HTR-8/SVneo (cell line): ENCODE data around the gene PTH2R.
"Not testable (repeated sequence)": the region's sequence is repeated elsewhere in the genome, so short reads cannot be mapped to it uniquely, and the experiment has no call there.

Experiments
- DNase-seq: peaks from one replicate; pipeline ENCODE4 v3.0.0; 2011; ENCODE audit warnings: low spot score, mixed read lengths; ENCODE audit not compliant: insufficient read length
- FAIRE-seq: peaks from 2 replicates; lab custom pipeline; 2011; peaks lifted over from hg19 to GRCh38; lab: Jason Lieb, UNC

The PTH2R gene

DNA sequence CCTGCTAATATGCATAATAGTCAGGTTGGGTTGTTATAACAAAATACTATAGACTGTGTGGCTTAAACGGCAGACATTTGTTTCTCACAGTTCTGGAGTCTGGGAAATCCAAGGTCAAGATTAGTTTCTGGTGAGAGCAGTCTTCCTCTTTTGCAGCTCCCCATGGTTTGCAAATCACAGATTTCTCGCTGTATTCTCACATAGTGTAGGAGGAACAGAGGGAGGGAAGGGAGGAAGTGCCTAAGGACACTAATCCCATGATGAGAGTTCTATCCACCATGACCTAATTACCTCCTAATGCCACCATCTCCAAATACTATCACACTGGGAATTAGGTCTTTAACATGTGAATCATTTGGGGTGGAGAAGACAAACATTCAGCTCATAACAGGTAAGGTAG lies 20.1 kb upstream of the PTH2R start:
- FAIRE-seq (no peak), DNase-seq (no peak)

DNA sequence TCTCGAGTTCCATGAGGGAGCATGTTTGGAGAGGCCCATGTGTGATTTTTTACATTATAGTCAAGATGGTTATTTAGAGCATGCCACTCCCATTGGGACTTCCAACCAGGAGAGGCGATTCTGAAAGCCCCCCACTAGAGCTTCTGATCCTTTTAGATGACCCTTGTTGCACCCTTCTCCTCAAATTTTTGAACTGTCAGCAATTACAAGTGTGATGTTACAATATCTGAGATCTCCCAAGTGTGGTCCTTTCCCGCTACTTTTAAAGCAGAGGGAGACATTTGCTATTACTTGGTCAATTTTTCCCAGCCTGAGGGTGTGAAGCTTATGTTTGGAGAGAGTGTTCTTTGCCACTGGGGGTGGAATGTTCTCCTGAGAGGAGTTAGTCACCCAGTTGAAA lies 16.7 kb upstream of the PTH2R start:
- DNase-seq, result no peak
- FAIRE-seq, result no peak

- FAIRE-seq (no peak), DNase-seq (no peak)
Measured at GRCh38 chr2:208392300-208392699, 14.3 kb upstream of the PTH2R start.

GRCh38 chr2:208396796-208397195 lies 9.8 kb upstream of the PTH2R start:
- not testable (repeated sequence) for DNase-seq, FAIRE-seq

- FAIRE-seq, result no peak
Measured at GRCh38 chr2:208399201-208399600, 7.4 kb upstream of the PTH2R start.

DNA sequence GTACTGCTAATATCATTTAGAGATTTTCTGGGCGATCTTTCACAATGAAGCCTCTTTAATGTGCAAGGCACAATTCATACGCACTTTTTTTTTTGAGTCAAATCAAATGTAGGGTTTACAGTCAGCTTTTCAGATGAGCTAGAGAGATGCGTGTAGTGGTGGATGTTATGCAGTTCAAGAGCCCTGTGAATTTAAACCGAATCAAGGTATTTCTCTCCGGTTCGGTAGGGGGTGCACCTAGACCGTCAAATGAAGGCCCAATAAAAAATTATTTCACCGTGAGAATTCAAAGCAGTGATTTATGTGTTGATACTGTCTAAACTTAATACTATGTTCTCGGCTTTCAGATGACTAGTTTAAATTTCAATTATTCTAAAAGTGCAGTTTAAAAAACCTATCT lies 1.1 kb downstream of the PTH2R start:
- DNase-seq, result no peak

More at GRCh38 chr2:208399201-208399600, 7.4 kb upstream of the PTH2R start:
- no peak for DNase-seq

GRCh38 chr2:208413931-208414330 lies 7.3 kb downstream of the PTH2R start:
- FAIRE-seq, result no peak
- no peak for DNase-seq

More for the DNA sequence above, 1.1 kb downstream of the PTH2R start:
- no peak for FAIRE-seq

- DNase-seq (no peak), FAIRE-seq (no peak)
Measured at GRCh38 chr2:208415255-208415654, 8.7 kb downstream of the PTH2R start.

DNA sequence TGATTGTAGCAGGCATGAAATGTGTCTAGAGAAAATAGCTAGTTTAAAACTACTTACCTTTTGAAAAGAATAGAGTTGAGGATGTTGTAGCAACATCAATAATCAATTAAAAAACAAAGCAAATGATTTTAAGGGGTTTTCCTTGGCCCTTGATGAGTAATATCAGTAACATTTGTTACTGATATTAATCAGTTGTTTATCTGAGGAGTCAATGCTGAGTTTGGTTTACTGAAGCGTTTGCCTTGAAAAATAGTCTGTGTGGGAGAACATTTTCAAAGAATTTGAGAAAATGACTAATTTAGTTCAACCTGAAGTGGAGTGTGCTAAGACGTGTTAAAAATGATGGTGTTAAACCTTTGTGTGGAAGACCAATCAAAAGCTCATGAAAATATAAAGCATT lies 9.3 kb downstream of the PTH2R start:
- DNase-seq (no peak), FAIRE-seq (no peak)

DNA sequence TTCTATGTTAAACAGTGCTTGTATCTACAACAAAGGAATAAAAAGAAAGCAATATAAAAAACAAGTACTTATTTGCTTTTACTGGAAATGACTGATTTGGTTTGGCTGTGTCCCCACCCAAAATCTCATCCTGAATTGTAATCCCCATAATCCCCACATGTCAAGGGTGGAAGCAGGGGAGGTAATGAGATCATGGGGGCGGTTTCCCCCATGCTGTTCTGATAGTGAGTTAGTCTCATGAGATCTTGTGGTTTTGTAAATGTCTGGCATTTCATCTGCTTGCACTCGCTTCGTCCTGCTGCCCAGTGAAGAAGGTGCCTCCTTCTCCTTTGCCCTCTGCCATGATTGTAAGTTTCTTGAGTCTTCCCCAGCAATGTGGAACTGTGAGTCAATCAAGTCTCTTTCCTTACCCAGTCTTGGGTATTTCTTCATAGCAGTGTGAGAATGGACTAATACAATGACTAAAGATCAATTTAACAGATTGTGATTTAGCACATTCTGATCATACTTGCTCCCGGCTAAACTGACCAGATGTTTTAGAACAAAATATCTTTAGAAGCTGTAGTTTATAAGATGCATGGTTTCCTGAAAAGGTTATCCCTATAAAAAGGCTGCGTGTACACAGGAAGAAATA lies 19.9 kb downstream of the PTH2R start:
- no peak for FAIRE-seq
- no peak for DNase-seq

DNA sequence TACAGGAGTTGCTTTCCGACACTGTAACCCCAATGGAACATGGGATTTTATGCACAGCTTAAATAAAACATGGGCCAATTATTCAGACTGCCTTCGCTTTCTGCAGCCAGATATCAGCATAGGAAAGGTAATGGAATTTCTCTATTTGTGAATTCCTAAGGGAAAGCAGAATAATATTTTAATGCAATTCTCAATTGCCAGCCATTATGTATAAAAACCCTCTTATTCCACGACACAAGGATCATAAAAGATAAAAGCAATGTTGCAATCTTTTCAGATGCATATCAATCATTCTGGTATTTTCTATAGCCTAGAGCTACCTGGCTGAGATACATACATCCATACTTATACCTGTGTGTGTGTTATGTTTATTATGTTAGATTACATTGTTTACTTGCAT lies 31.2 kb downstream of the PTH2R start:
- FAIRE-seq (no peak), DNase-seq (no peak)

DNA sequence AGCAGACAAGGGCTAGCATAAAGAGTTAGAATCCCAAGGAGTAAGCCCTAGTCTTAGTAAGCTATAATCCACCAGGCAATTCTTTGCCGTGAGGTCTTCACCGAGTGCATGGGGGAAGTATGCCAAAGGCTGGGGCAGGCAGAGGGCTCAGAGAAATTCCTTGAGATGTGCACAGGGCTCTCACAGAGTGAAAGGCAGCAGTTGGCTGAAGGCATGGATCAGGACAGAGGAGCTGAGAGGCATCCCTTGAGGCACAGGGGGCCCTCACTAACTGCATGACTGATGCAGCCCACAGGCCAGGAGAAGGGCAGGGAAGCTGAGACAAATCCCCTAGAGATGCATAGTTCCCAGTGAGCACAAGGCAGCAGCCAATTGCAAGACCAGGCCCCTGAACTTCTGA lies 34.1 kb downstream of the PTH2R start:
- no peak for DNase-seq
- no peak for FAIRE-seq

DNA sequence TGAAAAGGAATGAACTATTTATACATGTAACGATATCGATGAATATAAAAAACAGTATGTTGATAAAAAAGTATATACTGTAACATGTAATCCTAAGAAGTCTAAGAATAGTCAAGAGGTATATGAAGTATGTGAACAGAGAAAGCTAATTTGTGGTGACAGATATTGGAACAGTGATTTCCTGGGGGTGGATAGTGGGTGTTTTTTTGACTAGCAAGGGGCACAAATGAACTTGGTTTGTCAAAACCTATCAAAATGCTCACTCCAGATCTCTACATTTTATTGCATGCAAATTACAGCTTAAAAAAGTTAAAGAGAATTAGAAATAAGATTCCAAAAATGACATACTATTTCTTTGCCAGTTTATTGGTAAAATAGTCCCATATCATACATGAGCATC lies 35.4 kb downstream of the PTH2R start:
- DNase-seq (no peak), FAIRE-seq (no peak)

GRCh38 chr2:208447447-208447846 lies 40.9 kb downstream of the PTH2R start:
- not testable (repeated sequence) for DNase-seq

DNA sequence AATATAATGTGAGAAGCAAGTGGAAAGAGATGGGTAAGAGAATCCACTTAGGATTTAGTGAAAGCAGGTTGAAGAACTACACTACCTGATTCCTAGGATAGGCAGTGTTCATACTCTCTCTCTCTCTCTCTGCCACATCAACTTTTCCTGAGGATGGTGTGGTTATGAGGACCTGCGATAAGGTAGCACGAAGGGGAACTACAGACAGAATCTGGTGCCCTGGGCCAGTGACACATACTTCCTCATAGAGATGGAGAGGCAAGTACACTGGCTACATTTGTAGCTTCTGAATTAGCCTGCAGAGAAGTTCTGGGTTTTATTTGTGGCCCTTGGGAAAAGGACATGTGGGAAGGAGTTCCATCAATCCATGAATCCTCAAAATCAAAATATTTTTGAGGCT lies 44.5 kb downstream of the PTH2R start:
- no peak for DNase-seq

More at GRCh38 chr2:208447447-208447846, 40.9 kb downstream of the PTH2R start:
- FAIRE-seq, result not testable (repeated sequence)

GRCh38 chr2:208454861-208455260 lies 48.3 kb downstream of the PTH2R start:
- FAIRE-seq (no peak), DNase-seq (no peak)

More for the DNA sequence above, 44.5 kb downstream of the PTH2R start:
- no peak for FAIRE-seq

DNA sequence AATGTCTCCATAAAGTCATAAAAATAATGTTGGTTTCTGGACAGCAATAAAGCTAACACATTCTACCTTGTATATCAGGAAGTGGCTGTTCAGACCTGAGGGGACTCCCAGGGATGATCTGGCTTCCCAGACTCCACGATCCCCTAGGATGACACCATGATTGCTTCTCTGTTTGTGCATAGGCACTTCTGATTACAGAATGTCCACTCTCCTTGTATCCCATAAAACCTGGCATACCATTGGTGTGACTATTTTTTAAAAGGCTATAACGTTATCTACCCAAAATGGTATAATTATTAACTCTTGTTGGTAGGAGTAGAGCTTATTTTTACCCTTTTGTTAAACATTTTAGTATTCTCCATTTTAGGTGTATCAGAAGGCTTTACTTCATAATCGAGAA lies 57.1 kb downstream of the PTH2R start:
- DNase-seq (no peak), FAIRE-seq (no peak)

DNA sequence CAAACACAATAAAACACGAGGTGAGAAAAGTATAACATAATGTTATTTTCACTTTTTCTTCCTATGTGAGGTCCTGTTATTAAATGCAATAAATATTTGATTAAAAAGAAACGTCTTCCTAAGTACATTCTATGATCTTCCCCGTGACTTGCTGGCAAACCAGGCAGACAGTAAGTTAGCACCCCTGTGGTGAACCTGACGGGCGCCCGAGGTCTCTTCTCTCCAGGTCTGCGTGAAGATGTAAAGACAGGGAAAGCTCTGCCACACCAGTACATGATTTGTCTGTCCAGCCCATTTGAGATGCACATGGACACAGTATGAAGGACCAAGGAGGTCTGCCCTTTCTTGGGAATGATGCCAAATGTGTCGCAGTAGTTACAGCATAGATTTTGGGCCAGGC lies 57.6 kb downstream of the PTH2R start:
- FAIRE-seq, result no peak
- no peak for DNase-seq

DNA sequence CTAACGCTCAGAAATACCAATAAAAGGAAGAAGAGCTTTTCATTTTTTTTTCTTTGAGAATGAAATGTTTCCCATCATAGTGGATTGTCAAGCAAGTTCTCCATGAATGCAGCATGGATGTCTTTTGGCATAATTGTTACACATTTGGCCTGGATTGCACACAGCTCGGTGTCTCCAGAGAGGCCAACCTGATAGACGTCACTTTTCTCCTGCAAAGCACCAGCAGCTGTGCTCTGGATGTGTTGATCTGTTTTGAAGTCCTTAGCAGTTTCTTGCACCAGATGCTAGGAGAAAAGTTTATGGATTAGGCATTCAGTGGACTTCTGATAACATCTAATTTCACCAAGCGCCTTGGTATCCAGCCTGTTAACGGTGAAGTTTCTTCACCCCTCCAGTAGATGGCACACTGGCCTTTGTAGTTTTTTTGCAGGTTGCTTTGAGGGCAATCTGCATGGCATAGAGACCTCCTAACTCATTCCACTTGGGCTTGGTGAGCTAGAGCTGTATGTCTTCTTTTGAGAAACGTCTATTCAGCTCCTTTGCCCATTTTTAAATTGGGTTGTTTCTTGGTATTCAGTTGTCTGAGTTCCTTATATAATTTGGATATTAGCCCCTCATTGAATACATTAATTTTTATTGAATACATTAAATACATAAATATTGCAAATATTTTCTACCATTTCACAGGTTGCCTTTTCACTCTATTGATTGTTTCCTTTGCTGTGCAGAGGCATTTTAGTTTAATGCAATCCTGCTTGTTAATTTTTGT lies 59.7 kb downstream of the PTH2R start:
- no peak for FAIRE-seq
- peak; percentile 12 for DNase-seq

DNA sequence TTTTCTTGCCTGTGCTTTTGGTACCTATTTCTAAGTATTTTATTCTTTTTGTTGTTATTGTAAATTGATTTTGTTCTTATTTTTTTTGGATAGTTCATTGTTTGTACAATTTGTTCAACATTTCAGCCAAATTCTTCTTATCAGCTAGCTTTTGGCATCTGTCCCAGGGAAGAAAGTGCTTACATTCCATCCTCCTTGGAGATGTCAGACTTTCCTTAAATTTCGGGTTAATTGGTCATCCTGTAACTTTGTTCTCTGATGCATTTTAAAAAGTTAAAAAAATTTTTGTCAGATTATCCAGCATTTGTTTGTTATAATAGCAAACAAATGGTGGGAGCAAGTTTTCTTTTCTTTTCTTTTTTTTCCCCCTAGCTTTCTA lies 60.3 kb downstream of the PTH2R start:
- no peak for FAIRE-seq
- no peak for DNase-seq

DNA sequence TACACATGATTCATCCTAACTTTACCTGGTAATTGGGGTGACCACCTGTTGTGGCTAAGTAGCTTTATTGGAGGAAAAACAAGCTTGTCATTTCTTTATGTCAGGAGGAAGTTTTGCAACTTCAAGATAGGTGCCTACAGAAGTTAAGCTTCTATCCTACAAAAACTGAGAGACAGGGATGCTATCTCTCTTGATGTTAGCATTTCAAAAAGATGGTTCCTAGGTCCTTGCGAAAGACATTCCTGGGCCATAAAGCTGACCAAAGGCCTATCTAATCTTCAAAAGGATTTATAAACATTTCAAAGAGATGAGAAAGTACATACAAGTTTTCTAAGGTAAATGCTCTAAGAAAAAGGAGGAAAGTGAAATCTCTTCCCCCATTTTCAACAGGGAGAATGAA lies 61.0 kb downstream of the PTH2R start:
- DNase-seq, result no peak
- FAIRE-seq, result no peak

GRCh38 chr2:208477741-208478140 lies 71.1 kb downstream of the PTH2R start:
- FAIRE-seq, result no peak
- DNase-seq, result no peak
